ENCODE measurements around the gene FNIP2.

FNIP2 gene

DNA sequence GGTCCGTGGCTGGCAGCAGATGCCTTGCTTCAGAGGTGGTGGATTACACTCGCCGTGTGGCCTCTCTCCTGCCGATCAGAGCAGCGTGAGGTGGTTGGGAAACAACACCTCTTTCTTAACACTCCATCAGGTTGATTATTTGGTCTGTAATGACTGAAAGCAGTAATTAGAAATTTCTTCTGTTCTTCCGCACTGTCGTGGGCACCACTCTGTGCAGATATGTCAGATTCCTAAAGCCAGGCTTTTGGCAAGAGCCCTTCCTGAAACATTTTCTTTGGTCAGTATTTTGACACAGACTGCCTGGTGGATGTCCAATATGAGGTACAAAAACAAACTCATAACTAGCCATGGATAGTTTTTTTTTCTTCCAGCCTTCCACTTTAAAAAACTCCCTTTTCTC is 100.9 kb downstream of the FNIP2 start:
- no peak for DNase-seq
- in situ Hi-C loops (cut with HindIII; ENCODE audit: low pct_ligation_motif_present, low sequenced_read_pairs), result loop anchor here (25.0 kb wide), 1 partner anchor 318 kb away; no protein-coding TSS in a partner anchor
- Histone ChIP-seq H3K4me3 (ENCODE audit: low read depth, low read length) (no peak overlapping the region), H3K27me3 (replicated peaks) (no peaks in the 10 kb centered on the region), H3K27ac (no peak overlapping the region), H3K36me3 (replicated peaks) (peaks cover 2% of the 10 kb centered on the region)
- TF ChIP-seq, protein P1, sequence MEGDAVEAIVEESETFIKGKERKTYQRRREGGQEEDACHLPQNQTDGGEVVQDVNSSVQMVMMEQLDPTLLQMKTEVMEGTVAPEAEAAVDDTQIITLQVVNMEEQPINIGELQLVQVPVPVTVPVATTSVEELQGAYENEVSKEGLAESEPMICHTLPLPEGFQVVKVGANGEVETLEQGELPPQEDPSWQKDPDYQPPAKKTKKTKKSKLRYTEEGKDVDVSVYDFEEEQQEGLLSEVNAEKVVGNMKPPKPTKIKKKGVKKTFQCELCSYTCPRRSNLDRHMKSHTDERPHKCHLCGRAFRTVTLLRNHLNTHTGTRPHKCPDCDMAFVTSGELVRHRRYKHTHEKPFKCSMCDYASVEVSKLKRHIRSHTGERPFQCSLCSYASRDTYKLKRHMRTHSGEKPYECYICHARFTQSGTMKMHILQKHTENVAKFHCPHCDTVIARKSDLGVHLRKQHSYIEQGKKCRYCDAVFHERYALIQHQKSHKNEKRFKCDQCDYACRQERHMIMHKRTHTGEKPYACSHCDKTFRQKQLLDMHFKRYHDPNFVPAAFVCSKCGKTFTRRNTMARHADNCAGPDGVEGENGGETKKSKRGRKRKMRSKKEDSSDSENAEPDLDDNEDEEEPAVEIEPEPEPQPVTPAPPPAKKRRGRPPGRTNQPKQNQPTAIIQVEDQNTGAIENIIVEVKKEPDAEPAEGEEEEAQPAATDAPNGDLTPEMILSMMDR (IDR thresholded peaks at IDR 0.05; ENCODE audit: low read depth, low read length, missing control alignments), result no peak

DNA sequence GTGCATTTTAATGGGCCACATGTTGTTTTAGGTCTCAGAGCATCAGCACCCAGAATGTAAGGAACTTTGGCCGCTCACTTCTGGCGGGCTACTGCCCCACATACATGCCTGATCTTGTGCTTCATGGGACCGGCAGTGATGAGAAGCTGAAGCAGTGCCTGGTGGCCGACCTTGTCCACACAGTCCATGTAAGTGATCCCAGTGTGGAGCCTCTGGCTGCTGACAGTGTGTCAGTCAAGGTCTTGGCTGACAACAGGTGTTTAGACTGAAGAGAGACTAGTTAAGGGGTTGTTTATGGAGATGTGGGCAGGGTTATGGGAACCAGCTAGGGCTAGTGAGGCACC is 101.4 kb downstream of the FNIP2 start:
- TF ChIP-seq, protein P1 (IDR thresholded peaks at IDR 0.05; ENCODE audit: low read depth, low read length, missing control alignments), result no peak
- DNase-seq, result no peak
- Histone ChIP-seq H3K27ac (no peak overlapping the region), H3K4me3 (ENCODE audit: low read depth, low read length) (no peak overlapping the region), H3K36me3 (replicated peaks) (peaks cover 2% of the 10 kb centered on the region), H3K27me3 (replicated peaks) (no peaks in the 10 kb centered on the region)
- in situ Hi-C loops (cut with HindIII; ENCODE audit: low pct_ligation_motif_present, low sequenced_read_pairs), result loop anchor here (25.0 kb wide), 1 partner anchor 317 kb away; no protein-coding TSS in a partner anchor

DNA sequence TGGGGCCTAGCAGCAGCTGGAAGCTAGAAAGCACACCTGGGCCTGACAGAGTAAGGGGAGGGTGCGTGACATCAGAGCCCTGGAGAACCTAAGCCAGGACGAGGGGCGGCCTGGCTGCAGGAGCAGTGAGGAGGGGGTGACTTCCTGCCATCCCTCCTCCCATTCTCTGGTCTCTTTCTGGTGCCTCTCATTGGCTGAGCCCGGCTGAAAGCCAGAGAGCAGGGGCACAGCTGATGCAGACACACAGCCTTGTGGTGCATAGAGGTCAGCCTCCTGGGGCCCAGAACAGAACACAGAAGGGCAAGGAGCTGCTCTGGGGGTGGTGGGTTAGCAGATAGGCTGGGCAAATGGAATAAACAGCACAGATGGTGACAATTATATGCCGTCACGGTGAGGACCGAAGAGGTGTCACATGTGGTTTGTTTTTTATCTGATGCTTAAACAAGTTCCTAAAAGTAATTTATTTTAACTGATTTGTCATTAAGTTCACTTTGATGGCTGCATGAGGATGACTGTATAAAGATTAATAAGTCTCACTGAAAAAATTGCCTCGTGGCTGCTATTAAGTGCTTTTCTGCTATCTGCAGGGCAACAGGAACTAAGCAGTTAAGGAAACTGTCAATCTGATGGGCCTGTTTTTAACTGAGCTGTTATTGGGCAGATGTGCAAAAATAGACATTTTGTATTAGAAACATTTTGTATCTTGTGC is 102.0 kb downstream of the FNIP2 start:
- Histone ChIP-seq H3K4me3 (ENCODE audit: low read depth, low read length) (no peak overlapping the region), H3K27ac (no peak overlapping the region), H3K27me3 (replicated peaks) (no peaks in the 10 kb centered on the region), H3K36me3 (replicated peaks) (peaks cover 2% of the 10 kb centered on the region)
- no peak for DNase-seq
- in situ Hi-C loops (cut with HindIII; ENCODE audit: low pct_ligation_motif_present, low sequenced_read_pairs), result loop anchor here (25.0 kb wide), 1 partner anchor 317 kb away; no protein-coding TSS in a partner anchor
- TF ChIP-seq, protein P1 (IDR thresholded peaks at IDR 0.05; ENCODE audit: low read depth, low read length, missing control alignments), result no peak

DNA sequence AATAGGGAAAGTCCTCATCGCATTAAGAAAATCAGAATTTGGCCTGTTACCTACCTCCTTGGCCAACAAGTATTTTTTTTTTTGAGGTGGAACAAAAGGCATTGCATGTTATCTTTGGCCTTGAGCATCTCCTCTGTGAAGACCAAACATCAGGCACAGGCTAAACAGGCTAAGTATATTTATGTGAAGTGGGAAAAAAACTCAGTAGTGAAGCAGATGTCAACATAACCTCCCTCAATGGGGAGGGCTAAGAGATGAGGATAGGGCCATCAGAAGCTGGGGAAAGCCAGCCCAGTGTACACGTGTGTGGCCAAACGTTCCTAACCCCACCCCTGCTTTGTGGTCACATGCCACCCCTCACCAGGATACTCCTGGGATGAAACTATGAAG is 102.5 kb downstream of the FNIP2 start:
- DNase-seq, result no peak
- Histone ChIP-seq H3K36me3 (replicated peaks) (peaks cover 2% of the 10 kb centered on the region), H3K27ac (no peak overlapping the region), H3K27me3 (replicated peaks) (no peaks in the 10 kb centered on the region), H3K4me3 (ENCODE audit: low read depth, low read length) (no peak overlapping the region)
- TF ChIP-seq, protein P1 (IDR thresholded peaks at IDR 0.05; ENCODE audit: low read depth, low read length, missing control alignments), result no peak
- in situ Hi-C loops (cut with HindIII; ENCODE audit: low pct_ligation_motif_present, low sequenced_read_pairs), result loop anchor here (25.0 kb wide), 1 partner anchor 316 kb away; no protein-coding TSS in a partner anchor

DNA sequence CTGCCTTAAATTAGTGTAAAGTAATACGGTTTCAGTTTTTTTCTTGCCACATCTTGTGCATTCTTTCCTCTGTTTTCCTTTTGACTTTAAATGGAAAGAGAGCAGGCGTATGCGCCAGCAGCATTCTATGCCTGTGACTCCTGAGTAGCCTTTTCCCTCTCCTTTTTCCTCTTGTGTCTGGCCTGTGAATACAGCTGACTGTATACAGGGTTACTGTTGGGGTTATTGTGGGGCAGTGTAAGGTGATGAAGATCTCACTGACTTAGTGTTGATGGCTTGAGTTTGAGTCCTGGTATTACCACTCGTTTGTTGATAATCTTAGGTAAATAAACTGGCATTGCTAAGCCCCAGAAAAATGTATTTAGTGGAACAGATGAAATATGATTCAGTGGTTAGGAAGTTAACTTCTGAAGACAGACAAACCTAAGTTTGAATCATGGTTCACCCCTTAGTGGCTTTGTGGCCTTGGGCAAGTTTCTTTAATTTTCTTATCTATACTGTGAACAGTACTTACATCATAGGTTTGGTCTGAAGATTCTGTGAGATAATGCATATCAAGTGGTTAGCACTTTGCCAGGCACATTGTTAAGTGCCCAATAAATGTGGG is 105.1 kb downstream of the FNIP2 start:
- in situ Hi-C loops (cut with HindIII; ENCODE audit: low pct_ligation_motif_present, low sequenced_read_pairs), result loop anchor here (25.0 kb wide), 1 partner anchor 313 kb away; no protein-coding TSS in a partner anchor
- H3K36me3 ChIP-seq (replicated peaks), result no peaks in the 10 kb centered on the region
- peak overlapping the region; percentile 64 for H3K27ac ChIP-seq
- H3K27me3 ChIP-seq (replicated peaks), result no peaks in the 10 kb centered on the region
- TF ChIP-seq, protein P1 (IDR thresholded peaks at IDR 0.05; ENCODE audit: low read depth, low read length, missing control alignments), result no peak
- peak; percentile 96 for DNase-seq
- H3K4me3 ChIP-seq (ENCODE audit: low read depth, low read length), result no peak overlapping the region
